Naive thymus-derived CD4-positive, alpha-beta T cell (primary cell): ENCODE results near the gene SKOR1. TPM values are rescaled to one million over a fixed set of nuclear protein-coding genes. Genes with fewer than 3 reads are reported as not detected.
A peak's percentile ranks its signal among the peaks of the same experiment; 100 is the strongest.

Experiments
- ATAC-seq: fragments of 150-1000 bp; cut with Tn5 transposase; 2 replicates; pipeline ENCODE4 v1.10.0; 2021; ENCODE audit warnings: mild to moderate bottlenecking, moderate library complexity
- CTCF ChIA-PET: fragments of 350-600 bp; sonication (Branson Sonifier 250); formaldehyde crosslinking; loops from one replicate; lab custom pipeline; 2021; ENCODE audit warnings: antibody characterized with exemption; lab: Charles Lee
- POLR2A ChIA-PET: fragments of 350-600 bp; sonication (Branson Sonifier 250); formaldehyde crosslinking; loops from one replicate; lab custom pipeline; 2021; ENCODE audit warnings: antibody characterized with exemption, inconsistent platforms; lab: Charles Lee
- DNase-seq, 9 donors: peaks; one replicate each; pipeline versions ENCODE4 v3.0.0 to v3.0.0-alpha.2; 2020 to 2022; ENCODE audit warnings: mixed read lengths in 1 of 9
- H3K27ac ChIP-seq: one replicate; pipeline ENCODE4 v1.7.0; 2013; ENCODE audit warnings: mild to moderate bottlenecking, low read depth, low read length, moderate library complexity
- H3K27me3 ChIP-seq, 2 donors: one replicate each; pipeline ENCODE4 v1.7.0; 2013; ENCODE audit warnings: low read length in 2 of 2, mild to moderate bottlenecking in 2 of 2, moderate library complexity in 2 of 2; ENCODE audit not compliant: control insufficient read depth in 2 of 2, insufficient read depth in 2 of 2
- H3K36me3 ChIP-seq, 3 experiments: 1 replicate in 2 of 3; 2 replicates in 1 of 3; pipeline ENCODE4 v1.7.0; 2013; ENCODE audit warnings: low read length in 3 of 3, mild to moderate bottlenecking in 3 of 3, moderate library complexity in 1 of 3; ENCODE audit not compliant: insufficient read depth in 3 of 3, control insufficient read depth in 2 of 3
- H3K4me1 ChIP-seq, 2 donors: one replicate each; pipeline ENCODE4 v1.7.0; 2013; ENCODE audit warnings: low read length in 2 of 2, mild to moderate bottlenecking in 2 of 2, moderate library complexity in 1 of 2; ENCODE audit not compliant: control insufficient read depth in 2 of 2, insufficient read depth in 2 of 2
- H3K4me3 ChIP-seq: 2 replicates; pipeline ENCODE4 v1.7.0; 2013; ENCODE audit warnings: mild to moderate bottlenecking, low read length
- H3K9me3 ChIP-seq, 3 experiments: 1 replicate in 2 of 3; 2 replicates in 1 of 3; pipeline ENCODE4 v1.7.0; 2013; ENCODE audit warnings: low read length in 3 of 3; ENCODE audit not compliant: control insufficient read depth in 2 of 3
- H3K27ac Mint-ChIP-seq, 9 donors: one replicate each; pipeline ENCODE4 v1.8.0; 2020 to 2022; ENCODE audit warnings: mixed read lengths in 9 of 9, mild to moderate bottlenecking in 8 of 9, moderate library complexity in 5 of 9, inconsistent platforms in 2 of 9
- H3K27me3 Mint-ChIP-seq, 5 donors: one replicate each; pipeline ENCODE4 v1.8.0; 2021 to 2022; ENCODE audit warnings: mixed read lengths in 5 of 5, mild to moderate bottlenecking in 1 of 5
- H3K36me3 Mint-ChIP-seq, 5 donors: one replicate each; pipeline ENCODE4 v1.8.0; 2020 to 2022; ENCODE audit warnings: mixed read lengths in 5 of 5, mild to moderate bottlenecking in 3 of 5, inconsistent platforms in 1 of 5
- H3K4me1 Mint-ChIP-seq, 7 donors: one replicate each; pipeline ENCODE4 v1.8.0; 2020 to 2022; ENCODE audit warnings: mixed read lengths in 7 of 7, mild to moderate bottlenecking in 3 of 7, inconsistent platforms in 1 of 7
- H3K4me3 Mint-ChIP-seq, 10 donors: one replicate each; pipeline ENCODE4 v1.8.0; 2020 to 2022; ENCODE audit warnings: mild to moderate bottlenecking in 10 of 10, mixed read lengths in 10 of 10, moderate library complexity in 6 of 10, inconsistent platforms in 2 of 10
- H3K9me3 Mint-ChIP-seq, 11 donors: one replicate each; pipeline ENCODE4 v1.8.0; 2020 to 2022; ENCODE audit warnings: mixed read lengths in 11 of 11, mild to moderate bottlenecking in 4 of 11, inconsistent platforms in 1 of 11, moderate library complexity in 1 of 11
- intact Hi-C, 2 donors: fragments of 100-400 bp; cut with micrococcal nuclease; formaldehyde crosslinking; loops; one replicate each; pipeline ENCODE4 v1.15.1; 2023
- polyA plus RNA-seq, 2 donors: library from polyadenylated mRNA; unstranded; fragments of 300-500 nt; fragmentation: Illumina TruSeq; gene quantifications; one replicate each; pipeline ENCODE4 v1.2.3, GENCODE V29; 2021
- total RNA-seq, 6 experiments: library from RNA in 5 of 6; stranded (reverse) in 5 of 6; gene quantifications; 1 replicate in 5 of 6; 2 replicates in 1 of 6; pipeline ENCODE4 v1.2.3 and lab custom pipeline; 2021 to 2026

SKOR1 gene
- total RNA-seq (1 to 10 TPM in 2 of 5 experiments, under 1 TPM in 3; 0.34 to 2.4 (median 0.62) TPM), polyA plus RNA-seq (not detected), total RNA-seq (lab: John Stamatoyannopoulos, UW) (2.3 reads per million, percentile 11 among the genes with 10 or more reads in this experiment)

GRCh38 chr15:67824976-67825880, at the start of gene SKOR1:
SKOR1 (plus strand) TSS chr15:67825509; CDS start chr15:67825603, 94 bp downstream.
- Histone ChIP-seq H3K4me3 (no peak within 1 kb of the TSS), H3K27me3 (peaks cover 15 to 30% of the 10 kb centered on the region in 2 donors), H3K27ac (no peak within 1 kb of the TSS), H3K9me3 (no peaks in the 10 kb centered on the region), H3K4me1 (peaks cover 10 to 48% of the 10 kb centered on the region in 2 donors), H3K36me3 (no peaks in the 10 kb centered on the region)
- Mint-ChIP-seq H3K4me3 (peak within 1 kb of the TSS; percentile 48 to 95 (median 84)), H3K27me3 (peaks cover 57 to 76% (median 68%) of the 10 kb centered on the region in 5 donors), H3K4me1 (peaks cover 40 to 73% (median 55%) of the 10 kb centered on the region in 7 donors), H3K9me3 (peaks cover 0 to 5% (median 0%) of the 10 kb centered on the region in 11 donors), H3K27ac (peak within 1 kb of the TSS in 3 of 9 donors; percentile 17 to 89 (median 67)), H3K36me3 (peaks cover 0 to 5% (median 0%) of the 10 kb centered on the region in 5 donors)
- CTCF ChIA-PET, result no interaction called here
- intact Hi-C loops, result no loop called here
- DNase-seq, result no peak
- POLR2A ChIA-PET, result no interaction called here
- no peak for ATAC-seq

GRCh38 chr15:67775998-67776397, 49.3 kb upstream of the SKOR1 start:
- POLR2A ChIA-PET, result no interaction called here
- H3K27ac Mint-ChIP-seq, result no peak overlapping the region
- no peaks in the 10 kb centered on the region for H3K9me3 Mint-ChIP-seq

GRCh38 chr15:67776600-67776999, 48.7 kb upstream of the SKOR1 start:
- no peak overlapping the region for H3K4me3 ChIP-seq
- no peak for DNase-seq
- POLR2A ChIA-PET, result interaction anchor here (0.7 kb wide), 1 partner anchor 278 kb away, joined by 3 read pairs; the partner anchor contains the start of gene PIAS1
- intact Hi-C loops, result no loop called here
- Mint-ChIP-seq H3K27me3 (no peaks in the 10 kb centered on the region), H3K36me3 (peaks cover 0 to 19% (median 6%) of the 10 kb centered on the region in 5 donors), H3K4me3 (no peak overlapping the region), H3K4me1 (peaks cover 0 to 5% (median 0%) of the 10 kb centered on the region in 7 donors), H3K27ac (no peak overlapping the region), H3K9me3 (no peaks in the 10 kb centered on the region)
- no peaks in the 10 kb centered on the region for H3K4me1 ChIP-seq
- H3K27me3 ChIP-seq, result no peaks in the 10 kb centered on the region
- ATAC-seq, result no peak
- CTCF ChIA-PET, result no interaction called here
- H3K9me3 ChIP-seq, result no peaks in the 10 kb centered on the region
- H3K27ac ChIP-seq, result no peak overlapping the region
- H3K36me3 ChIP-seq, result no peaks in the 10 kb centered on the region

More at GRCh38 chr15:67775998-67776397, 49.3 kb upstream of the SKOR1 start:
- Mint-ChIP-seq H3K36me3 (peaks cover 0 to 19% (median 6%) of the 10 kb centered on the region in 5 donors), H3K4me3 (no peak overlapping the region), H3K27me3 (no peaks in the 10 kb centered on the region), H3K4me1 (peaks cover 0 to 5% (median 0%) of the 10 kb centered on the region in 7 donors)
- no peaks in the 10 kb centered on the region for H3K4me1 ChIP-seq
- H3K27me3 ChIP-seq, result no peaks in the 10 kb centered on the region
- ATAC-seq (no peak), DNase-seq (no peak)
- H3K36me3 ChIP-seq, result no peaks in the 10 kb centered on the region
- no peak overlapping the region for H3K27ac ChIP-seq
- intact Hi-C loops, result no loop called here
- H3K4me3 ChIP-seq, result no peak overlapping the region
- CTCF ChIA-PET, result no interaction called here
- H3K9me3 ChIP-seq, result no peaks in the 10 kb centered on the region

GRCh38 chr15:67777071-67777470, 48.2 kb upstream of the SKOR1 start:
- Histone ChIP-seq H3K4me1 (no peaks in the 10 kb centered on the region), H3K27ac (no peak overlapping the region), H3K36me3 (no peaks in the 10 kb centered on the region), H3K27me3 (no peaks in the 10 kb centered on the region), H3K4me3 (no peak overlapping the region), H3K9me3 (no peaks in the 10 kb centered on the region)
- Mint-ChIP-seq H3K36me3 (peaks cover 0 to 19% (median 6%) of the 10 kb centered on the region in 5 donors), H3K27ac (no peak overlapping the region), H3K9me3 (no peaks in the 10 kb centered on the region), H3K27me3 (no peaks in the 10 kb centered on the region), H3K4me1 (peaks cover 2 to 5% (median 4%) of the 10 kb centered on the region in 7 donors), H3K4me3 (no peak overlapping the region)
- ATAC-seq (no peak), DNase-seq (no peak)
- CTCF ChIA-PET, result no interaction called here
- intact Hi-C loops, result no loop called here
- POLR2A ChIA-PET, result interaction anchor here (0.7 kb wide), 1 partner anchor 277 kb away, joined by 3 read pairs; the partner anchor contains the start of gene PIAS1

GRCh38 chr15:67777773-67778172, 47.5 kb upstream of the SKOR1 start:
- H3K4me3 Mint-ChIP-seq, result no peak overlapping the region
- ChIA-PET CTCF (no interaction called here), POLR2A (no interaction called here)

GRCh38 chr15:67778968-67779548, 46.3 kb upstream of the SKOR1 start:
- DNase-seq (no peak), ATAC-seq (no peak)
- H3K4me1 Mint-ChIP-seq, result peaks cover 10 to 25% (median 22%) of the 10 kb centered on the region in 7 donors
- no peaks in the 10 kb centered on the region for H3K27me3 Mint-ChIP-seq
- Histone ChIP-seq H3K27me3 (no peaks in the 10 kb centered on the region), H3K4me3 (no peak overlapping the region), H3K27ac (no peak overlapping the region), H3K36me3 (no peaks in the 10 kb centered on the region), H3K9me3 (no peaks in the 10 kb centered on the region), H3K4me1 (peaks cover 0 to 14% of the 10 kb centered on the region in 2 donors)
- no peak overlapping the region for H3K4me3 Mint-ChIP-seq
- ChIA-PET POLR2A (interaction anchor here (0.6 kb wide), 1 partner anchor 23 kb away, joined by 3 read pairs; no protein-coding TSS in a partner anchor), CTCF (no interaction called here)
- H3K9me3 Mint-ChIP-seq, result no peaks in the 10 kb centered on the region
- H3K27ac Mint-ChIP-seq, result no peak overlapping the region
- peaks cover 0 to 13% (median 6%) of the 10 kb centered on the region in 5 donors for H3K36me3 Mint-ChIP-seq
- intact Hi-C loops, result no loop called here

More at GRCh38 chr15:67777773-67778172, 47.5 kb upstream of the SKOR1 start:
- Histone ChIP-seq H3K27me3 (no peaks in the 10 kb centered on the region), H3K4me1 (peaks cover 0 to 3% of the 10 kb centered on the region in 2 donors), H3K36me3 (no peaks in the 10 kb centered on the region), H3K9me3 (no peaks in the 10 kb centered on the region), H3K4me3 (no peak overlapping the region), H3K27ac (no peak overlapping the region)
- no peak overlapping the region for H3K27ac Mint-ChIP-seq
- H3K27me3 Mint-ChIP-seq, result no peaks in the 10 kb centered on the region
- intact Hi-C loops, result no loop called here
- no peaks in the 10 kb centered on the region for H3K9me3 Mint-ChIP-seq
- peaks cover 2 to 12% (median 9%) of the 10 kb centered on the region in 7 donors for H3K4me1 Mint-ChIP-seq
- no peak for ATAC-seq
- DNase-seq, result no peak
- peaks cover 0 to 19% (median 6%) of the 10 kb centered on the region in 5 donors for H3K36me3 Mint-ChIP-seq
